GM21737 (cell line): Measurements from ENCODE around the gene TECPR1.

Source experiments
- ATAC-seq: cut with Tn5 transposase; IDR thresholded peaks from one replicate; pipeline ENCODE4 v1.9.1; 2021; ENCODE audit warnings: mild to moderate bottlenecking, moderate library complexity; ENCODE audit not compliant: unreplicated experiment

TECPR1 gene

GRCh38 chr7:98213888-98214810, 37.9 kb downstream of the TECPR1 start:
- no peak for ATAC-seq

GRCh38 chr7:98213296-98213887, 38.6 kb downstream of the TECPR1 start:
- ATAC-seq = no peak

- no peak for ATAC-seq
These were observed 39.4 kb downstream of the TECPR1 start for GRCh38 chr7:98212532-98213041.

GRCh38 chr7:98211676-98212531, 40.1 kb downstream of the TECPR1 start:
- no peak for ATAC-seq

GRCh38 chr7:98211221-98211675, 40.8 kb downstream of the TECPR1 start, which contains the start of gene BHLHA15:
Gene BHLHA15, plus strand, starts transcription at chr7:98211439. Its CDS starts 871 bp downstream, at chr7:98212310.
- ATAC-seq = no peak

GRCh38 chr7:98210513-98211220, 41.4 kb downstream of the TECPR1 start:
- ATAC-seq = no peak

GRCh38 chr7:98209166-98209920, 42.7 kb downstream of the TECPR1 start:
- ATAC-seq = no peak

GRCh38 chr7:98206451-98207330, 45.3 kb downstream of the TECPR1 start:
- no peak for ATAC-seq

- ATAC-seq = no peak
These were observed 46.7 kb downstream of the TECPR1 start for GRCh38 chr7:98205162-98205845.

- no peak for ATAC-seq
These were observed 47.4 kb downstream of the TECPR1 start for GRCh38 chr7:98204670-98205069.

- ATAC-seq = no peak
These were observed 47.9 kb downstream of the TECPR1 start for GRCh38 chr7:98203964-98204605.

GRCh38 chr7:98203261-98203963, 48.6 kb downstream of the TECPR1 start:
- ATAC-seq = peak; percentile 23

GRCh38 chr7:98202367-98203195, 49.5 kb downstream of the TECPR1 start:
- peak; percentile 92 for ATAC-seq

GRCh38 chr7:98200364-98200763, 51.7 kb downstream of the TECPR1 start:
- ATAC-seq = peak; percentile 36

- ATAC-seq = no peak
These were observed 52.9 kb downstream of the TECPR1 start for GRCh38 chr7:98199131-98199530.
